Liver (tissue), 3 donors: Measurements from ENCODE around the gene HOXD13.

ENCODE experiments used
- EGR1 ChIP-seq, 2 donors: IDR thresholded peaks; 2 replicates each; pipeline ENCODE4 v1.6.1; 2016 to 2018; ENCODE audit warnings: antibody characterized with exemption in 2 of 2, low read depth in 2 of 2
- FOXA1 ChIP-seq: IDR thresholded peaks from 2 replicates; pipeline ENCODE4 v1.6.1; 2016; ENCODE audit warnings: antibody characterized with exemption
- HNF4A ChIP-seq, 2 donors: conservative IDR thresholded peaks; 2 replicates each; pipeline ENCODE4 v1.6.1; 2016; ENCODE audit warnings: antibody characterized with exemption in 2 of 2, mild to moderate bottlenecking in 2 of 2
- JUND ChIP-seq, 2 donors: IDR thresholded peaks; 2 replicates each; pipeline ENCODE4 v1.6.1; 2016; ENCODE audit warnings: antibody characterized with exemption in 2 of 2
- RAD21 ChIP-seq, 2 donors: IDR thresholded peaks; 2 replicates each; pipeline ENCODE4 v1.6.1; 2016; ENCODE audit warnings: antibody characterized with exemption in 2 of 2, mild to moderate bottlenecking in 2 of 2
- SP1 ChIP-seq: IDR thresholded peaks from 2 replicates; pipeline ENCODE4 v1.6.1; 2018; ENCODE audit warnings: antibody characterized with exemption, mild to moderate bottlenecking
- TF ChIP-seq, protein P1 (sequence below): IDR thresholded peaks from 2 replicates; pipeline ENCODE4 v1.6.1; 2016; ENCODE audit warnings: antibody characterized with exemption
- TF ChIP-seq, protein P2 (sequence below): fragments of 150-350 bp; IDR thresholded peaks from 2 replicates; pipeline ENCODE4 v1.5.1; 2017; ENCODE audit warnings: improper control_type of control experiment, low read depth, low read length; ENCODE audit not compliant: missing input control
- TF ChIP-seq, protein P3 (sequence below): IDR thresholded peaks from 2 replicates; pipeline ENCODE4 v1.6.1; 2016; ENCODE audit warnings: antibody characterized with exemption
- TF ChIP-seq, protein P4 (sequence below): IDR thresholded peaks from 2 replicates; pipeline ENCODE4 v1.6.1; 2016; ENCODE audit warnings: antibody characterized with exemption, mild to moderate bottlenecking
- TF ChIP-seq, protein P5 (sequence below): IDR thresholded peaks from 2 replicates; pipeline ENCODE4 v1.6.1; 2016; ENCODE audit warnings: antibody characterized with exemption
- donor health status: healthy.
- donor health status: healthy.

DNA sequence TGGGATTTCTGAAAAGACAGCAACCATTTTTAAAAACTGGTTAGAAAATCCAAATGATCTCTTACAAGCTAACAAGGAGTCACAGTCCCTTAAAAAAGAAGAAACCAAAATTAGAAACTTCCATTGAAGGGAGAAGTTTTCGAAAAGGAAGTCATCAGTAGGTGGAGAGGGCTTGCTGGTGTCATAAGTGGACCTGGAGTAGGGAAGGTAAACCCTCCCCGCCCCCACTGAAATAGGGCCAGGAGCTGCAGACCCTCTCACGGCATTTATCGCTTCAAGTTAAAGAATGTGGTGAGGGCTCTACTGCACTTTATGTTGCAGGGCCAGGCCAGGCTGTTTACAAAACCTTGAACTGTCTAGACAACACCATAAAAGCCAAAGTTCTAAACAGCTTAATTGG lies 17.4 kb downstream of the HOXD13 start:
- TF ChIP-seq, protein P1, sequence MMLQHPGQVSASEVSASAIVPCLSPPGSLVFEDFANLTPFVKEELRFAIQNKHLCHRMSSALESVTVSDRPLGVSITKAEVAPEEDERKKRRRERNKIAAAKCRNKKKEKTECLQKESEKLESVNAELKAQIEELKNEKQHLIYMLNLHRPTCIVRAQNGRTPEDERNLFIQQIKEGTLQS, result no peak
- TF ChIP-seq, protein P2, sequence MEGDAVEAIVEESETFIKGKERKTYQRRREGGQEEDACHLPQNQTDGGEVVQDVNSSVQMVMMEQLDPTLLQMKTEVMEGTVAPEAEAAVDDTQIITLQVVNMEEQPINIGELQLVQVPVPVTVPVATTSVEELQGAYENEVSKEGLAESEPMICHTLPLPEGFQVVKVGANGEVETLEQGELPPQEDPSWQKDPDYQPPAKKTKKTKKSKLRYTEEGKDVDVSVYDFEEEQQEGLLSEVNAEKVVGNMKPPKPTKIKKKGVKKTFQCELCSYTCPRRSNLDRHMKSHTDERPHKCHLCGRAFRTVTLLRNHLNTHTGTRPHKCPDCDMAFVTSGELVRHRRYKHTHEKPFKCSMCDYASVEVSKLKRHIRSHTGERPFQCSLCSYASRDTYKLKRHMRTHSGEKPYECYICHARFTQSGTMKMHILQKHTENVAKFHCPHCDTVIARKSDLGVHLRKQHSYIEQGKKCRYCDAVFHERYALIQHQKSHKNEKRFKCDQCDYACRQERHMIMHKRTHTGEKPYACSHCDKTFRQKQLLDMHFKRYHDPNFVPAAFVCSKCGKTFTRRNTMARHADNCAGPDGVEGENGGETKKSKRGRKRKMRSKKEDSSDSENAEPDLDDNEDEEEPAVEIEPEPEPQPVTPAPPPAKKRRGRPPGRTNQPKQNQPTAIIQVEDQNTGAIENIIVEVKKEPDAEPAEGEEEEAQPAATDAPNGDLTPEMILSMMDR, result no peak
- TF ChIP-seq FOXA1 (no peak), JUND (IDR thresholded peaks at IDR 0.05) (no peak), SP1 (no peak), RAD21 (IDR thresholded peaks at IDR 0.05) (no peak), EGR1 (IDR thresholded peaks at IDR 0.05; ENCODE audit: low read depth in 2 of 2) (no peak), HNF4A (conservative IDR thresholded peaks at IDR 0.05) (no peak)
- TF ChIP-seq, protein P3, sequence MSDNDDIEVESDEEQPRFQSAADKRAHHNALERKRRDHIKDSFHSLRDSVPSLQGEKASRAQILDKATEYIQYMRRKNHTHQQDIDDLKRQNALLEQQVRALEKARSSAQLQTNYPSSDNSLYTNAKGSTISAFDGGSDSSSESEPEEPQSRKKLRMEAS, result no peak
- TF ChIP-seq, protein P4, sequence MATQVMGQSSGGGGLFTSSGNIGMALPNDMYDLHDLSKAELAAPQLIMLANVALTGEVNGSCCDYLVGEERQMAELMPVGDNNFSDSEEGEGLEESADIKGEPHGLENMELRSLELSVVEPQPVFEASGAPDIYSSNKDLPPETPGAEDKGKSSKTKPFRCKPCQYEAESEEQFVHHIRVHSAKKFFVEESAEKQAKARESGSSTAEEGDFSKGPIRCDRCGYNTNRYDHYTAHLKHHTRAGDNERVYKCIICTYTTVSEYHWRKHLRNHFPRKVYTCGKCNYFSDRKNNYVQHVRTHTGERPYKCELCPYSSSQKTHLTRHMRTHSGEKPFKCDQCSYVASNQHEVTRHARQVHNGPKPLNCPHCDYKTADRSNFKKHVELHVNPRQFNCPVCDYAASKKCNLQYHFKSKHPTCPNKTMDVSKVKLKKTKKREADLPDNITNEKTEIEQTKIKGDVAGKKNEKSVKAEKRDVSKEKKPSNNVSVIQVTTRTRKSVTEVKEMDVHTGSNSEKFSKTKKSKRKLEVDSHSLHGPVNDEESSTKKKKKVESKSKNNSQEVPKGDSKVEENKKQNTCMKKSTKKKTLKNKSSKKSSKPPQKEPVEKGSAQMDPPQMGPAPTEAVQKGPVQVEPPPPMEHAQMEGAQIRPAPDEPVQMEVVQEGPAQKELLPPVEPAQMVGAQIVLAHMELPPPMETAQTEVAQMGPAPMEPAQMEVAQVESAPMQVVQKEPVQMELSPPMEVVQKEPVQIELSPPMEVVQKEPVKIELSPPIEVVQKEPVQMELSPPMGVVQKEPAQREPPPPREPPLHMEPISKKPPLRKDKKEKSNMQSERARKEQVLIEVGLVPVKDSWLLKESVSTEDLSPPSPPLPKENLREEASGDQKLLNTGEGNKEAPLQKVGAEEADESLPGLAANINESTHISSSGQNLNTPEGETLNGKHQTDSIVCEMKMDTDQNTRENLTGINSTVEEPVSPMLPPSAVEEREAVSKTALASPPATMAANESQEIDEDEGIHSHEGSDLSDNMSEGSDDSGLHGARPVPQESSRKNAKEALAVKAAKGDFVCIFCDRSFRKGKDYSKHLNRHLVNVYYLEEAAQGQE, result no peak
- TF ChIP-seq, protein P5, sequence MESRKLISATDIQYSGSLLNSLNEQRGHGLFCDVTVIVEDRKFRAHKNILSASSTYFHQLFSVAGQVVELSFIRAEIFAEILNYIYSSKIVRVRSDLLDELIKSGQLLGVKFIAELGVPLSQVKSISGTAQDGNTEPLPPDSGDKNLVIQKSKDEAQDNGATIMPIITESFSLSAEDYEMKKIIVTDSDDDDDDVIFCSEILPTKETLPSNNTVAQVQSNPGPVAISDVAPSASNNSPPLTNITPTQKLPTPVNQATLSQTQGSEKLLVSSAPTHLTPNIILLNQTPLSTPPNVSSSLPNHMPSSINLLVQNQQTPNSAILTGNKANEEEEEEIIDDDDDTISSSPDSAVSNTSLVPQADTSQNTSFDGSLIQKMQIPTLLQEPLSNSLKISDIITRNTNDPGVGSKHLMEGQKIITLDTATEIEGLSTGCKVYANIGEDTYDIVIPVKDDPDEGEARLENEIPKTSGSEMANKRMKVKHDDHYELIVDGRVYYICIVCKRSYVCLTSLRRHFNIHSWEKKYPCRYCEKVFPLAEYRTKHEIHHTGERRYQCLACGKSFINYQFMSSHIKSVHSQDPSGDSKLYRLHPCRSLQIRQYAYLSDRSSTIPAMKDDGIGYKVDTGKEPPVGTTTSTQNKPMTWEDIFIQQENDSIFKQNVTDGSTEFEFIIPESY, result no peak
